ENCODE data around the gene CERS6.

Gene CERS6

GRCh38 chr2:168723275-168723899 is 267.3 kb downstream of the CERS6 start:
- H3K27me3 Mint-ChIP-seq (ENCODE audit: low read depth) = no peaks in the 10 kb centered on the region
- DNase-seq (ENCODE audit: low spot score) = no peak
- no peak overlapping the region for H3K27ac Mint-ChIP-seq
- H3K4me1 Mint-ChIP-seq (ENCODE audit: low read depth) = peaks cover 8% of the 10 kb centered on the region
- peaks cover 17% of the 10 kb centered on the region for H3K36me3 Mint-ChIP-seq (ENCODE audit: low read depth)
- H3K9me3 Mint-ChIP-seq = no peaks in the 10 kb centered on the region
- H3K4me3 Mint-ChIP-seq = no peak overlapping the region

DNA sequence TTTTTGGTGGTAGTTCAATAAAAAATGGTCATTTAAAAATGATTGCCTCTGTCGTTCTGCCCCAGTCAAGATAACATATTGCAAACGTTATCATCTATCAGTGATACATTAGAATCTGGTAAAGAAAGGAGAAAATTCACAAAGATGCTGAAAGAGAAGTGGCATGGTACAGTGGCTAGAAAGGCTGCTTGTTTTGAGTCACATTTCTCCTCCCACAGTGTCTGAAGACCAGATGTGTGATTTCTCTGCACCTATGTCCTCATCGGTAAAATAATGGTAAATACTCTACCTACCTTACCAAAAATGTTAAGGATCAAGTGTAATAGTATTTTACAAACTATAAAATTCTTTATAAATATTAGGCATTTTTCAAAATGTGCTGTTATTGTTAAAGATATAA is 270.3 kb downstream of the CERS6 start:
- Mint-ChIP-seq H3K27ac (no peak overlapping the region), H3K9me3 (no peaks in the 10 kb centered on the region), H3K4me1 (ENCODE audit: low read depth) (peaks cover 8% of the 10 kb centered on the region), H3K36me3 (ENCODE audit: low read depth) (peaks cover 11% of the 10 kb centered on the region), H3K4me3 (no peak overlapping the region), H3K27me3 (ENCODE audit: low read depth) (no peaks in the 10 kb centered on the region)
- no peak for DNase-seq (ENCODE audit: low spot score)

- no peak for DNase-seq (ENCODE audit: low spot score)
- no peaks in the 10 kb centered on the region for H3K27me3 Mint-ChIP-seq (ENCODE audit: low read depth)
- no peak overlapping the region for H3K27ac Mint-ChIP-seq
- no peaks in the 10 kb centered on the region for H3K9me3 Mint-ChIP-seq
- H3K4me1 Mint-ChIP-seq (ENCODE audit: low read depth) = peaks cover 7% of the 10 kb centered on the region
- H3K4me3 Mint-ChIP-seq = no peak overlapping the region
- peaks cover 7% of the 10 kb centered on the region for H3K36me3 Mint-ChIP-seq (ENCODE audit: low read depth)
These were observed 271.9 kb downstream of the CERS6 start for GRCh38 chr2:168727904-168728470.

DNA sequence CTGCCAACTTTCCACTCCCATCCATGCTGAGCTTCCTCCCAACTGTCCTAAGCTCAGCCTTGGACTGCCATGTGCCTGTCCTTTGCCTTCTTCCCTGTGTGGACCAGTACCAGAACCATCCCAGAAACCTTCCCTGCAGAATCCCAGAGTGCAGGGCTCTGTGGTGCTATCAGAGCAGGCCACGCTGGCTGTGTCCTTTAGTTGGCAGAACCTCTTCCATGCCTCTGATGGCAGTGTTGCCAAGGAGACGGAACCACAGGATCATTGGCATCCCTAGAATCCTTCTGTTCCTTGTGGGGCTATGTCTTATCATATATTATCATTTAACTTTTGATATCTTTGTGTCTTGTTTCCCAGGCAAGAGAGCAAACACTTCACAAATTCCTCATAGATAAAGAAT is 273.4 kb downstream of the CERS6 start:
- Mint-ChIP-seq H3K4me1 (ENCODE audit: low read depth) (no peaks in the 10 kb centered on the region), H3K4me3 (no peak overlapping the region), H3K27ac (no peak overlapping the region), H3K9me3 (no peaks in the 10 kb centered on the region), H3K36me3 (ENCODE audit: low read depth) (peaks cover 3% of the 10 kb centered on the region), H3K27me3 (ENCODE audit: low read depth) (no peaks in the 10 kb centered on the region)
- no peak for DNase-seq (ENCODE audit: low spot score)

GRCh38 chr2:168730344-168730743 is 274.3 kb downstream of the CERS6 start:
- Mint-ChIP-seq H3K4me3 (no peak overlapping the region), H3K36me3 (ENCODE audit: low read depth) (peaks cover 3% of the 10 kb centered on the region), H3K27ac (no peak overlapping the region), H3K27me3 (ENCODE audit: low read depth) (no peaks in the 10 kb centered on the region), H3K9me3 (no peaks in the 10 kb centered on the region), H3K4me1 (ENCODE audit: low read depth) (no peaks in the 10 kb centered on the region)
- DNase-seq (ENCODE audit: low spot score) = no peak

DNA sequence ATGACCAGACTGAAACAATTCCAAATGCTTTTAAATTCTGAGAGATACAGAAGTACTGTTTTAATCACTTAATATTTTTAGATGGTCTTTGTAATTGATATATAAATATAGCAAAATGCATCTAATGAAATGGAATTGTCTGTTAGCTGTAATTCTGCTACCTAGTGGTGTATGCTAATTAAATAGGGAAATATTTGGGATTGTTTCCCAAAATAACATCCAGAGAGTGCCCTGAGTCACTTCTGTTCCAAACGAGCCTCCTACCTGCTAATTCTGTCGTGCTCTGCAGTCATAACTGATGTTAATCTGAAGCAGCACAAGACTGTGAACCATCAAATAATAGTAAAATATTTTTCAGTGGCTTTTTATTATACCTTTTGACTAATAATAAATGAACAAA is 274.9 kb downstream of the CERS6 start:
- Mint-ChIP-seq H3K27ac (no peak overlapping the region), H3K4me3 (no peak overlapping the region), H3K9me3 (no peaks in the 10 kb centered on the region), H3K4me1 (ENCODE audit: low read depth) (no peaks in the 10 kb centered on the region), H3K27me3 (ENCODE audit: low read depth) (no peaks in the 10 kb centered on the region), H3K36me3 (ENCODE audit: low read depth) (no peaks in the 10 kb centered on the region)
- no peak for DNase-seq (ENCODE audit: low spot score)

GRCh38 chr2:168731616-168732015 is 275.5 kb downstream of the CERS6 start:
- Mint-ChIP-seq H3K9me3 (no peaks in the 10 kb centered on the region), H3K27ac (no peak overlapping the region), H3K36me3 (ENCODE audit: low read depth) (no peaks in the 10 kb centered on the region), H3K4me1 (ENCODE audit: low read depth) (no peaks in the 10 kb centered on the region), H3K27me3 (ENCODE audit: low read depth) (no peaks in the 10 kb centered on the region), H3K4me3 (no peak overlapping the region)
- DNase-seq (ENCODE audit: low spot score) = no peak

DNA sequence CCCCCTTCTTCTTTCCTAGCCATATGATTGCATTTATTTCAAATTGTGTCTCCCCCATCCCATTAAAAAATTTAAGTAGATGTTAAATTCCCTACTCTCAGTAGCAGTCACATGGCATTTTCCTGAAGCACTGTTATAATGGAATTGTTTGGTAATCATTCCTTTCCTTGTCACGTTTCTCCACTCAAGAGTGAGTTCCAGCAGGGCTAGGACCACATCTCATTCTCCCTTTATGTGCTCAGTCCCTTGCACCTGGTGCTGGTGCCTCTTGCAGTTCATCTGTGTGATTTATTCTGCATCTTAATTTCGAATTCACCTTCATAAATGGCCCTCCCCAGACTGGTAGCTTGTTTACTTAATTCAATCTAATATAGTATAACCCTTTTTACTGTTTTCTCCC is 276.0 kb downstream of the CERS6 start:
- Mint-ChIP-seq H3K9me3 (no peaks in the 10 kb centered on the region), H3K4me3 (no peak overlapping the region), H3K27ac (no peak overlapping the region), H3K36me3 (ENCODE audit: low read depth) (no peaks in the 10 kb centered on the region), H3K4me1 (ENCODE audit: low read depth) (no peaks in the 10 kb centered on the region), H3K27me3 (ENCODE audit: low read depth) (no peaks in the 10 kb centered on the region)
- no peak for DNase-seq (ENCODE audit: low spot score)

- Mint-ChIP-seq H3K4me1 (ENCODE audit: low read depth) (no peaks in the 10 kb centered on the region), H3K27ac (no peak overlapping the region), H3K36me3 (ENCODE audit: low read depth) (no peaks in the 10 kb centered on the region), H3K9me3 (no peaks in the 10 kb centered on the region), H3K4me3 (no peak overlapping the region), H3K27me3 (ENCODE audit: low read depth) (no peaks in the 10 kb centered on the region)
- DNase-seq (ENCODE audit: low spot score) = no peak
These were observed 276.4 kb downstream of the CERS6 start for GRCh38 chr2:168732506-168732905.

DNA sequence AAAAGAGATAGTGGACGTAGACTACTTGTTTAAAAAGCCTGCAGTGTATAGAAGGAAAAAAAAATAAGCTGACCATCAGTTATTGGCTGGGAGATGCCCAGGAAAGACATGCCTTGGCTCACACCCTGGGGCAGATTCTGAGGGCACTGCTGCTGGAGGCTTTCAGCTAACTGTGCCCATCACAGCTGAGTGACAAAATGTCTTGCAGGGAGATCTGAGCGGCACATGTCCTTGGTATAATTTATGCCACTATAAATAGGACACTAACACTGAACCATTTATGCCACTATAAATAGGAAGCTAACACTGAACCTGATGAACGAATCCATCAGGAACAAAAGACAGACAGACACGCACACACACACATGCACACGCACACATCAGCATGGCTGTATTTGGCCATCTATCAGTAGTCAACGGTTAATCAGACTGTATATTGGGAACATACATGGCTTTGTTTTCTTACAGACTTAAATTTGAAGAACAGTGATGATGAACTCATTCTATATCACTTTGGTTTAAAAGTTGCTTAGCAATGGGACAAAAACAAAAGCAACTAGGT is 278.2 kb downstream of the CERS6 start:
- H3K27ac Mint-ChIP-seq = no peak overlapping the region
- H3K27me3 Mint-ChIP-seq (ENCODE audit: low read depth) = no peaks in the 10 kb centered on the region
- peaks cover 2% of the 10 kb centered on the region for H3K4me1 Mint-ChIP-seq (ENCODE audit: low read depth)

GRCh38 chr2:168736649-168737445 is 280.8 kb downstream of the CERS6 start:
- Mint-ChIP-seq H3K4me3 (no peak overlapping the region), H3K36me3 (ENCODE audit: low read depth) (no peaks in the 10 kb centered on the region), H3K27me3 (ENCODE audit: low read depth) (no peaks in the 10 kb centered on the region), H3K27ac (no peak overlapping the region), H3K4me1 (ENCODE audit: low read depth) (peaks cover 2% of the 10 kb centered on the region), H3K9me3 (no peaks in the 10 kb centered on the region)
- no peak for DNase-seq (ENCODE audit: low spot score)

More for the DNA sequence above, 278.2 kb downstream of the CERS6 start:
- Mint-ChIP-seq H3K4me3 (no peak overlapping the region), H3K36me3 (ENCODE audit: low read depth) (no peaks in the 10 kb centered on the region), H3K9me3 (no peaks in the 10 kb centered on the region)
- DNase-seq (ENCODE audit: low spot score) = no peak

- H3K27me3 Mint-ChIP-seq (ENCODE audit: low read depth) = no peaks in the 10 kb centered on the region
- H3K4me3 Mint-ChIP-seq = no peak overlapping the region
- H3K27ac Mint-ChIP-seq = no peak overlapping the region
- H3K9me3 Mint-ChIP-seq = no peaks in the 10 kb centered on the region
- H3K4me1 Mint-ChIP-seq (ENCODE audit: low read depth) = peaks cover 2% of the 10 kb centered on the region
- H3K36me3 Mint-ChIP-seq (ENCODE audit: low read depth) = no peaks in the 10 kb centered on the region
- DNase-seq (ENCODE audit: low spot score) = no peak
These were observed 282.0 kb downstream of the CERS6 start for GRCh38 chr2:168738062-168738461.

DNA sequence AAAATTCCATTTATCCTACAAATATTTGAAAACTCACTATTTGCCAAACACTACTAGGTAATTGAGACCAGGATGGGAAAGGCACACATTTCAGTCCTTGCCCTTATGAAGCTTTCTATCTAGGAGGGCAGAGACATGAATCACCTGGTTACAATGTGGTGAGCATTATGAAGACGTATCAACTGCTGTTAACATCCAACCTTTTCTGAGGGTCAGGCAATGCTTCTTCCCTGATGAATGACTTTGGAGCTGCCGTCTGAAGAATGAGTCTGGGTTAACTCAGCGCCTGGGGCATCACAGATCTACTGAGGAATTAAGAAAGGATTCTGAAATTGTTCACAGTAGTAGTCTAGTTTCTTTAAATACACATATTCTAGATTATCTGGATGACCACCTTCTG is 284.3 kb downstream of the CERS6 start:
- Mint-ChIP-seq H3K9me3 (no peaks in the 10 kb centered on the region), H3K27me3 (ENCODE audit: low read depth) (no peaks in the 10 kb centered on the region), H3K27ac (no peak overlapping the region), H3K4me3 (no peak overlapping the region), H3K36me3 (ENCODE audit: low read depth) (no peaks in the 10 kb centered on the region), H3K4me1 (ENCODE audit: low read depth) (peaks cover 2% of the 10 kb centered on the region)
- DNase-seq (ENCODE audit: low spot score) = no peak

DNA sequence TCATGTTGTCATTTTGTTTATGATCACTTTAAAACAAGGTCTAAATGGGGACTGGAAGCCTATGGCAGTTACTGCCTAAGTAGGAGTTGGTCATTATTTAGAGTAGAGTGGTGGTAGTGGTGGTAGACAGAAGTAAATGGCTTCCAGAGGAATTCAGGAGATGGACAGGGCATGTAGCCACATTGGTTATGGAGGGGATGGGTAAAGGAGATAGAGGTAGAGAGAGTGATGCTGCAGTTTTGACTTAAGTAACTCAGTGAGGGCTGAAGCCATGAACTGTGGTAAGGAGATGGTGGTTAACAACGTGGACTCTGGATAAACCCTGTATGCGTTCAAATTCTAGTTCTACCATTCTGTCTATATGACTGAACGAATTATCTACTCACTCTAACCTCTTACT is 284.7 kb downstream of the CERS6 start:
- no peaks in the 10 kb centered on the region for H3K9me3 Mint-ChIP-seq
- no peak overlapping the region for H3K27ac Mint-ChIP-seq
- H3K4me1 Mint-ChIP-seq (ENCODE audit: low read depth) = peaks cover 2% of the 10 kb centered on the region
- no peaks in the 10 kb centered on the region for H3K36me3 Mint-ChIP-seq (ENCODE audit: low read depth)
- DNase-seq (ENCODE audit: low spot score) = no peak
- H3K27me3 Mint-ChIP-seq (ENCODE audit: low read depth) = no peaks in the 10 kb centered on the region
- no peak overlapping the region for H3K4me3 Mint-ChIP-seq
